Natural killer cell (primary cell): Measurements from ENCODE around the gene HOXC4. TPM values are rescaled to one million over a fixed set of nuclear protein-coding genes. Genes with fewer than 3 reads are reported as not detected.

Experiments used
- ATAC-seq, 3 donors: fragments of 150-1000 bp in 2 of 3; fragments of 200-7000 bp in 1 of 3; cut with Tn5 transposase; 1 replicate in 1 of 3; 2 replicates in 2 of 3; pipeline ENCODE4 v1.10.0; 2021; ENCODE audit warnings: mild to moderate bottlenecking in 2 of 3, moderate library complexity in 2 of 3
- DNase-seq, 2 donors: peaks; one replicate each; pipeline versions ENCODE4 v3.0.0 to v3.0.0-alpha.2; 2013 to 2021; ENCODE audit warnings: mixed read lengths in 1 of 2
- H3K27ac ChIP-seq: one replicate; pipeline ENCODE4 v1.5.1; 2013; ENCODE audit warnings: mild to moderate bottlenecking, low read length
- H3K27me3 ChIP-seq: one replicate; pipeline ENCODE4 v1.6.1; 2013; ENCODE audit warnings: low read length; ENCODE audit not compliant: control insufficient read depth, insufficient read depth
- H3K36me3 ChIP-seq: one replicate; pipeline ENCODE4 v1.6.1; 2013; ENCODE audit warnings: low read length; ENCODE audit not compliant: control insufficient read depth, insufficient read depth
- H3K4me1 ChIP-seq: one replicate; pipeline ENCODE4 v1.6.1; 2013; ENCODE audit warnings: low read length; ENCODE audit not compliant: control insufficient read depth, insufficient read depth
- H3K4me3 ChIP-seq: one replicate; pipeline ENCODE4 v1.5.1; 2013; ENCODE audit warnings: low read length
- H3K9me3 ChIP-seq: one replicate; pipeline ENCODE4 v1.6.1; 2013; ENCODE audit warnings: low read length; ENCODE audit not compliant: control insufficient read depth, insufficient read depth
- H3K27ac Mint-ChIP-seq, 2 donors: one replicate each; pipeline ENCODE4 v1.8.0; 2022; ENCODE audit warnings: mild to moderate bottlenecking in 2 of 2, mixed read lengths in 2 of 2, moderate library complexity in 1 of 2
- H3K27me3 Mint-ChIP-seq, 2 donors: one replicate each; pipeline ENCODE4 v1.8.0; 2022; ENCODE audit warnings: low read depth in 2 of 2, mixed read lengths in 2 of 2
- H3K36me3 Mint-ChIP-seq: one replicate; pipeline ENCODE4 v1.8.0; 2022; ENCODE audit warnings: mixed read lengths
- H3K4me1 Mint-ChIP-seq, 2 donors: one replicate each; pipeline ENCODE4 v1.8.0; 2022; ENCODE audit warnings: mixed read lengths in 2 of 2
- H3K4me3 Mint-ChIP-seq: one replicate; pipeline ENCODE4 v1.8.0; 2022; ENCODE audit warnings: mild to moderate bottlenecking, moderate library complexity, mixed read lengths
- H3K9me3 Mint-ChIP-seq, 2 donors: one replicate each; pipeline ENCODE4 v1.8.0; 2022; ENCODE audit warnings: mixed read lengths in 2 of 2
- CTCF ChIP-seq: fragments of 200-600 bp; IDR thresholded peaks from one replicate; pipeline ENCODE4 v1.8.0; 2022; ENCODE audit warnings: antibody characterized with exemption
- WGBS: methylation state at CpG from one replicate; pipeline ENCODE4 v1.1.7; 2013; ENCODE audit warnings: missing lambda C conversion rate; ENCODE audit not compliant: insufficient coverage; 5-methylcytosine and 5-hydroxymethylcytosine counted together
- intact Hi-C: fragments of 100-400 bp; cut with micrococcal nuclease; formaldehyde crosslinking; loops from one replicate; pipeline ENCODE4 v1.14.2; 2022
- total RNA-seq, 4 donors: library from RNA; stranded (reverse); fragments of 120-200 nt in 1 of 4; gene quantifications; one replicate each; pipeline versions ENCODE4 v1.2.3 to v1.2.4, GENCODE V29; 2013 to 2022

Gene HOXC4
- total RNA-seq, 3 donors from 2014 or later (not counting 1 experiment from before 2014, with no cell fraction given): 0.95 to 3.2 (median 1.8) TPM

DNA sequence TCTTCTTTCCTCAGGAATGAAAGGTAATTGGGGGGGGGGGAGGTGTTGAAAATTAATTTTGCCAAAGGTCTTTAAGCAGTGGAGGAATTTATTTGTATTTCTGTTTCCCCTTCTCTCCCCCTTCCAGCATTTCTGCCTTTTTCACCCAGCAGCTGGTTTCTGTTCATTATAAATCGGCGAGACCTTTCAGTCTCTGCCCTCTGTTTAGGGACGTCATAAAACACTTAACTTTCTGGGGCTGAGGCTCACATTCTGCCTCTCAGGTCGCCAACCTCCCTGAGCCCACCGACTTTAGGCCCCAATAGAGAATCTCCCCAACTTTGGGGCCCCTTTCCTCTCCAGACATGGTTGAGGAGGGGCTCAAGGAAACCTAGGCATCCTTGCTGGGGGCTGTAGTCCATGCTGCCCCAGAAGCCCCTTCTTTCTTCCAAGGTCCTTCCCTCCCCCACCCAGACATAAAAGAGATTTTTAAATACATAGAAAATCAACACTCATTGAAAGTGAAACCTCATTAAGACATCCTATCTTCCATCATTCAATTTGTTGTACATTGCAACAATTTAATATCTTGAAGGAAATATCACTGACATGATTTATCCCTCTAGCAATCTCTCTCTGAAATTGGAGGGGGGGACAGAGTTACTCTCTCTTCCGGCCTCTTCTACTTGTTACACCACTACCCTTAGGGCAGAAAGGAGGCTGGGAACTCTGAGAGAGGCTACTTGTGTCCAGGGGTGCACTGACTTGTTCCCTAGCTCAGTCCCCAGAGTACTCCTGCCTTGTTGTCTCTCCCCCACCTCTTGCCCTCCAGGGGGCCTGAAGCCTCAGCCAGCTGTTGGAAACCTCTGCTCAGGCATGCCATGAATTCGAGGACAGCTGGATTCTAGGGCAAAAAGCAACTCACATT is 27.9 kb upstream of the HOXC4 start:
- no peaks in the 10 kb centered on the region for H3K36me3 Mint-ChIP-seq
- peaks cover 3% of the 10 kb centered on the region for H3K4me1 ChIP-seq
- H3K36me3 ChIP-seq: no peaks in the 10 kb centered on the region
- H3K4me3 ChIP-seq: no peak overlapping the region
- ATAC-seq: no peak
- no peak overlapping the region for H3K4me3 Mint-ChIP-seq
- H3K4me1 Mint-ChIP-seq: peaks cover 0 to 4% of the 10 kb centered on the region in 2 donors
- no peak overlapping the region for H3K27ac Mint-ChIP-seq
- intact Hi-C loops: no loop called here
- H3K9me3 ChIP-seq: no peaks in the 10 kb centered on the region
- H3K27me3 Mint-ChIP-seq: peaks cover 75 to 87% of the 10 kb centered on the region in 2 donors
- no peak overlapping the region for H3K27ac ChIP-seq
- DNase-seq: no peak
- no peak for TF ChIP-seq CTCF
- 33% methylated on average over 7 of the region's 7 CpGs for WGBS
- no peaks in the 10 kb centered on the region for H3K9me3 Mint-ChIP-seq
- peaks cover 67% of the 10 kb centered on the region for H3K27me3 ChIP-seq

GRCh38 chr12:54026640-54027441 is 26.8 kb upstream of the HOXC4 start:
- Mint-ChIP-seq H3K36me3 (no peaks in the 10 kb centered on the region), H3K9me3 (no peaks in the 10 kb centered on the region), H3K27ac (no peak overlapping the region), H3K27me3 (peaks cover 78 to 87% of the 10 kb centered on the region in 2 donors), H3K4me1 (peaks cover 0 to 4% of the 10 kb centered on the region in 2 donors), H3K4me3 (no peak overlapping the region)
- Histone ChIP-seq H3K36me3 (no peaks in the 10 kb centered on the region), H3K27ac (no peak overlapping the region), H3K9me3 (no peaks in the 10 kb centered on the region), H3K4me1 (peaks cover 3% of the 10 kb centered on the region), H3K4me3 (no peak overlapping the region), H3K27me3 (peaks cover 78% of the 10 kb centered on the region)
- no peak for ATAC-seq
- WGBS: 13% methylated on average over 18 of the region's 22 CpGs
- intact Hi-C loops: no loop called here
- no peak for DNase-seq
- TF ChIP-seq CTCF: no peak

DNA sequence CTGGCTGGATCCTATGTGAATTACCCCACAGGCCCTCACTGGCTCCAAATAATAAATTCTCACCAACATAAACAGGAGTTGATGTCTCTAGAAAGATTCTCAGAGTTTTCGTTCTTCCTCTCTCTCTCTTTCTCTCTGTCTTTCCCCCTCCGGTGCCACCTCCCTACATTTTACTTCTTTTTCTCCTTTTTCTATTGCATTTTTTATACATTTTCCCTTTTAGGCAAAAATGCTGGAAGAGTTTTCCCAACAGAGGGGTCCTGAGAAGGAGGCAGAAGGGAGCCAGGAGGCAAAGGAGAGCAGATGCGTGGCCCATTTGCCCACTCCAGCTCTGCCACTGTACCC is 26.2 kb upstream of the HOXC4 start:
- no peak overlapping the region for H3K4me3 ChIP-seq
- Mint-ChIP-seq H3K4me1 (peaks cover 0 to 6% of the 10 kb centered on the region in 2 donors), H3K9me3 (no peaks in the 10 kb centered on the region), H3K4me3 (no peak overlapping the region), H3K36me3 (no peaks in the 10 kb centered on the region), H3K27ac (no peak overlapping the region), H3K27me3 (peaks cover 78 to 91% of the 10 kb centered on the region in 2 donors)
- DNase-seq: no peak
- WGBS: 59% methylated on average over 3 of the region's 3 CpGs
- intact Hi-C loops: no loop called here
- peaks cover 3% of the 10 kb centered on the region for H3K4me1 ChIP-seq
- H3K9me3 ChIP-seq: peaks cover 2% of the 10 kb centered on the region
- no peak for TF ChIP-seq CTCF
- H3K36me3 ChIP-seq: no peaks in the 10 kb centered on the region
- no peak overlapping the region for H3K27ac ChIP-seq
- H3K27me3 ChIP-seq: peaks cover 80% of the 10 kb centered on the region
- no peak for ATAC-seq
